IMR-90 (cell line): ENCODE measurements around the gene HSBP1L1. TPM values are rescaled to one million over a fixed set of nuclear protein-coding genes. Genes with fewer than 3 reads are reported as not detected.

Experiments used
- ATAC-seq: fragments of 200-7000 bp; cut with Tn5 transposase; 2 replicates; pipeline ENCODE4 v1.9.1; 2020; ENCODE audit warnings: low read depth, mild to moderate bottlenecking, moderate library complexity
- BruUV-seq: library from RNA; stranded (reverse); fragments of 400-500 nt; replicated peaks from 2 replicates; lab custom pipeline; 2021; lab: Mats Ljungman, UMichigan
- CTCF ChIA-PET: fragments of 300-600 bp; formaldehyde crosslinking; extraction: SDS; loops from one replicate; lab custom pipeline; 2021; ENCODE audit warnings: antibody characterized with exemption; lab: Yijun Ruan, JAX
- POLR2A ChIA-PET: fragments of 300-600 bp; sonication (Branson Sonifier 250); formaldehyde crosslinking; loops from one replicate; lab custom pipeline; 2022; ENCODE audit warnings: antibody characterized with exemption; ENCODE audit not compliant: unreplicated experiment; lab: Charles Lee
- DNase-seq: peaks from one replicate; pipeline ENCODE4 v3.0.0; 2013
- H2AFZ ChIP-seq: replicated peaks from 2 replicates; pipeline ENCODE3; 2013; ENCODE audit warnings: low read length, mild to moderate bottlenecking; ENCODE audit not compliant: poor library complexity
- H2AK5ac ChIP-seq: 2 replicates; pipeline ENCODE4 v1.6.1; 2013; ENCODE audit warnings: low read depth, low read length, inconsistent platforms
- H2AK9ac ChIP-seq: replicated peaks from 2 replicates; pipeline ENCODE3; 2013; ENCODE audit warnings: mild to moderate bottlenecking, low read depth, low read length, moderate library complexity; ENCODE audit not compliant: poor library complexity
- H2BK120ac ChIP-seq: 2 replicates; pipeline ENCODE4 v1.6.1; 2013; ENCODE audit warnings: low read depth, low read length, inconsistent platforms
- H2BK15ac ChIP-seq: 3 replicates; pipeline ENCODE4 v1.6.1; 2013; ENCODE audit warnings: low read depth, low read length, inconsistent platforms
- H2BK20ac ChIP-seq: 2 replicates; pipeline ENCODE4 v1.6.1; 2013; ENCODE audit warnings: low read depth, mild to moderate bottlenecking, inconsistent platforms, low read length, moderate library complexity
- H2BK5ac ChIP-seq: 2 replicates; pipeline ENCODE4 v1.6.1; 2013; ENCODE audit warnings: mild to moderate bottlenecking, low read depth, low read length, inconsistent platforms; ENCODE audit not compliant: poor library complexity, severe bottlenecking
- H3K14ac ChIP-seq: replicated peaks from 2 replicates; pipeline ENCODE4 v1.6.1; 2013; ENCODE audit warnings: low read depth, low read length, inconsistent platforms
- H3K18ac ChIP-seq: 2 replicates; pipeline ENCODE4 v1.6.1; 2013; ENCODE audit warnings: low read depth, low read length, control low read depth
- H3K23ac ChIP-seq: 2 replicates; pipeline ENCODE4 v1.6.1; 2013; ENCODE audit warnings: low read depth, low read length, inconsistent platforms
- H3K27ac ChIP-seq: 2 replicates; pipeline ENCODE4 v1.5.1; 2013; ENCODE audit warnings: mild to moderate bottlenecking, control low read depth, low read length; ENCODE audit not compliant: insufficient read depth
- H3K27me3 ChIP-seq: 2 replicates; pipeline ENCODE4 v1.6.1; 2013; ENCODE audit warnings: low read length; ENCODE audit not compliant: control insufficient read depth, insufficient read depth
- H3K36me3 ChIP-seq: 2 replicates; pipeline ENCODE4 v1.6.1; 2013; ENCODE audit warnings: low read length, mixed read lengths; ENCODE audit not compliant: control insufficient read depth, insufficient read depth
- H3K4ac ChIP-seq: 2 replicates; pipeline ENCODE4 v1.6.1; 2013; ENCODE audit warnings: low read depth, low read length, inconsistent platforms
- H3K4me1 ChIP-seq: 2 replicates; pipeline ENCODE4 v1.6.1; 2013; ENCODE audit warnings: low read length, mixed read lengths; ENCODE audit not compliant: control insufficient read depth, insufficient read depth
- H3K4me2 ChIP-seq: 2 replicates; pipeline ENCODE4 v1.6.1; 2013; ENCODE audit warnings: low read depth, mild to moderate bottlenecking, control low read depth, low read length, moderate library complexity
- H3K4me3 ChIP-seq: 2 replicates; pipeline ENCODE4 v1.5.1; 2013; ENCODE audit warnings: low read depth, mild to moderate bottlenecking, control low read depth, low read length, moderate library complexity; ENCODE audit not compliant: insufficient read depth
- H3K56ac ChIP-seq: 2 replicates; pipeline ENCODE4 v1.6.1; 2013; ENCODE audit warnings: low read length, inconsistent platforms; ENCODE audit not compliant: insufficient read depth; ENCODE audit errors: extremely low read depth
- H3K79me1 ChIP-seq, 2 experiments: 2 replicates each; pipeline ENCODE4 v1.6.1; 2013; ENCODE audit warnings: low read length in 2 of 2, inconsistent platforms in 1 of 2, low read depth in 1 of 2
- H3K9ac ChIP-seq: 2 replicates; pipeline ENCODE4 v1.6.1; 2013; ENCODE audit warnings: low read depth, low read length, control low read depth
- H3K9me1 ChIP-seq: 2 replicates; pipeline ENCODE4 v1.6.1; 2013; ENCODE audit warnings: low read length, inconsistent platforms; ENCODE audit not compliant: insufficient read depth
- H3K9me3 ChIP-seq: 2 replicates; pipeline ENCODE4 v1.6.1; 2013; ENCODE audit warnings: low read length; ENCODE audit not compliant: control insufficient read depth, insufficient read depth
- H4K20me1 ChIP-seq: 2 replicates; pipeline ENCODE4 v1.6.1; 2013; ENCODE audit warnings: low read length, inconsistent platforms; ENCODE audit not compliant: insufficient read depth
- H4K5ac ChIP-seq: 2 replicates; pipeline ENCODE4 v1.6.1; 2013; ENCODE audit warnings: mild to moderate bottlenecking, low read depth, low read length, control low read depth
- H4K8ac ChIP-seq, 2 experiments: 2 replicates each; pipeline ENCODE4 v1.6.1; 2013; ENCODE audit warnings: low read depth in 2 of 2, low read length in 2 of 2, control low read depth in 1 of 2, inconsistent platforms in 1 of 2
- H4K91ac ChIP-seq: 2 replicates; pipeline ENCODE4 v1.6.1; 2013; ENCODE audit warnings: low read depth, low read length, inconsistent platforms; ENCODE audit not compliant: insufficient read depth
- BHLHE40 ChIP-seq: fragments of 150-350 bp; IDR thresholded peaks from 2 replicates; pipeline ENCODE4 v1.6.1; 2016; ENCODE audit warnings: mild to moderate bottlenecking, low read depth, low read length
- CEBPB ChIP-seq: IDR thresholded peaks from 2 replicates; pipeline ENCODE4 v1.6.1; 2012; ENCODE audit warnings: low read depth, low read length, improper control_type of control experiment
- CHD1 ChIP-seq: IDR thresholded peaks from 2 replicates; pipeline ENCODE4 v1.6.1; 2012; ENCODE audit warnings: low read depth, low read length, improper control_type of control experiment
- ELK1 ChIP-seq: fragments of 150-350 bp; IDR thresholded peaks from 2 replicates; pipeline ENCODE4 v1.6.1; 2016; ENCODE audit warnings: low read depth, mild to moderate bottlenecking, low read length, moderate library complexity, borderline replicate concordance
- FOS ChIP-seq: fragments of 150-350 bp; IDR thresholded peaks from 2 replicates; pipeline ENCODE4 v1.6.1; 2016; ENCODE audit warnings: low read depth, low read length
- MAFK ChIP-seq: IDR thresholded peaks from 2 replicates; pipeline ENCODE4 v1.6.1; 2012; ENCODE audit warnings: low read depth, low read length, improper control_type of control experiment
- MAZ ChIP-seq: IDR thresholded peaks from 2 replicates; pipeline ENCODE4 v1.6.1; 2012; ENCODE audit warnings: low read depth, mild to moderate bottlenecking, low read length, improper control_type of control experiment, moderate library complexity, borderline replicate concordance
- MXI1 ChIP-seq: IDR thresholded peaks from 2 replicates; pipeline ENCODE4 v1.6.1; 2012; ENCODE audit warnings: low read depth, mild to moderate bottlenecking, low read length, moderate library complexity, borderline replicate concordance
- NFE2L2 ChIP-seq: fragments of 150-350 bp; IDR thresholded peaks from 2 replicates; pipeline ENCODE4 v1.6.1; 2016; ENCODE audit warnings: low read depth, mild to moderate bottlenecking, low read length
- POLR2A ChIP-seq: IDR thresholded peaks from 2 replicates; pipeline ENCODE4 v1.6.1; 2012; ENCODE audit warnings: mild to moderate bottlenecking, low read depth, low read length
- RAD21 ChIP-seq: IDR thresholded peaks from 2 replicates; pipeline ENCODE4 v1.6.1; 2012; ENCODE audit warnings: low read length, improper control_type of control experiment
- RCOR1 ChIP-seq: IDR thresholded peaks from 2 replicates; pipeline ENCODE4 v1.6.1; 2012; ENCODE audit warnings: mild to moderate bottlenecking, low read length, improper control_type of control experiment; ENCODE audit not compliant: insufficient replicate concordance
- RFX5 ChIP-seq: IDR thresholded peaks from 2 replicates; pipeline ENCODE4 v1.8.0; 2012; ENCODE audit warnings: low read depth, mild to moderate bottlenecking, low read length, moderate library complexity
- SMC3 ChIP-seq: fragments of 150-350 bp; IDR thresholded peaks from 2 replicates; pipeline ENCODE4 v1.6.1; 2016; ENCODE audit warnings: low read depth, mild to moderate bottlenecking, antibody characterized with exemption, low read length, moderate library complexity
- WGBS, 2 experiments: methylation state at CpG; one replicate each; pipeline versions ENCODE4 v1.1.5 to v1.1.7; 2013; ENCODE audit warnings: missing lambda C conversion rate in 2 of 2; ENCODE audit not compliant: insufficient read length in 1 of 2; ENCODE audit errors: extremely low coverage in 2 of 2; 5-methylcytosine and 5-hydroxymethylcytosine counted together
- dilution Hi-C: fragments of 300-500 bp; cut with HindIII; formaldehyde crosslinking; loops from one replicate; pipeline ENCODE4 v1.14.3; 2018; ENCODE audit warnings: low sequenced_read_pairs; ENCODE audit not compliant: unreplicated experiment
- in situ Hi-C: fragments of 300-500 bp; cut with MboI; formaldehyde crosslinking; loops from 3 replicates; pipeline ENCODE4 v1.14.3; 2019; ENCODE audit warnings: low sequenced_read_pairs, inconsistent platforms, mixed read lengths
- intact Hi-C: fragments of 100-400 bp; cut with micrococcal nuclease; formaldehyde crosslinking; loops from 2 replicates; pipeline ENCODE4 v1.10.0; 2022
- polyA plus RNA-seq, 3 experiments: library from polyadenylated mRNA; depleted of rRNA; stranded (reverse); fragments of >200 nt; gene quantifications; 2 replicates each; pipeline ENCODE4 v1.2.3, GENCODE V29; 2012; ENCODE audit warnings: low replicate concordance in 1 of 3
- total RNA-seq: library from RNA; depleted of rRNA; stranded (reverse); fragments of >200 nt; gene quantifications from 2 replicates; pipeline ENCODE4 v1.2.3, GENCODE V29; 2012
- TF ChIP-seq, protein P1 (sequence below): fragments of 150-350 bp; IDR thresholded peaks from 2 replicates; pipeline ENCODE4 v1.6.1; 2017; ENCODE audit warnings: mild to moderate bottlenecking, antibody characterized with exemption, low read length, low read depth
- TF ChIP-seq, protein P2 (sequence below): conservative IDR thresholded peaks from 2 replicates; pipeline ENCODE4 v1.5.1; 2012; ENCODE audit warnings: mild to moderate bottlenecking, low read depth, low read length, improper control_type of control experiment

Gene HSBP1L1
- total and polyA plus RNA-seq, 2 of the 4 experiments (the other 2 are of a cell fraction), result 8.6 to 18.0 TPM

DNA sequence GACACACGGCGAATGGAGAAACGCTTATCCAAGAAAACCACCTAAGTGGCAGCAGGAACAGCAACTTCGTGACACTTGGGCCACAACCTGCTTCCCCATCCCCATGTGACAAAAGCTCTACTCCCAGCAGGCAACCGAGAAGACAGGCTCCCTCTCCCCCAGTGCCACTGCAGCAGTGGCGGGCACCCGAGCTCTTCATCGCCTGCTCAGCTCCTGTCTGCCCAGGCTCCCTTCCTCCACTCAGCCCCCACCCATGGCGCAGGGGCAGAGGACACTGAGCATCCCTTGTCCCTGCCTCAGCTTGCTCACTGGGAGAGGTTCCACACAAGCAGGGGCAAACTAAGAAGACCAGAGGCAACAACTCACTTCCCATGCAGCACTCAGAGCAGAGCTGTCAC, 35.9 kb upstream of the HSBP1L1 start:
- no peaks in the 10 kb centered on the region for H3K4me1 ChIP-seq
- intact Hi-C loops, result no loop called here
- H3K23ac ChIP-seq, result no peak overlapping the region
- H2BK20ac ChIP-seq, result no peak overlapping the region
- POLR2A ChIA-PET, result no interaction called here
- H3K36me3 ChIP-seq, result peaks cover 30% of the 10 kb centered on the region
- ATAC-seq (no peak), DNase-seq (no peak)
- H3K27ac ChIP-seq, result no peak overlapping the region
- H2AK9ac ChIP-seq, result no peak overlapping the region
- no peak overlapping the region for H3K4me3 ChIP-seq
- H4K8ac ChIP-seq, result no peak overlapping the region
- H2BK120ac ChIP-seq, result no peak overlapping the region
- dilution Hi-C loops, result no loop called here
- TF ChIP-seq CEBPB (no peak), NFE2L2 (no peak), RCOR1 (no peak), ELK1 (no peak), POLR2A (no peak), MAZ (no peak), RFX5 (no peak), MXI1 (no peak), CHD1 (no peak), BHLHE40 (no peak), RAD21 (no peak), SMC3 (no peak), MAFK (no peak), FOS (no peak)
- TF ChIP-seq, protein P1, sequence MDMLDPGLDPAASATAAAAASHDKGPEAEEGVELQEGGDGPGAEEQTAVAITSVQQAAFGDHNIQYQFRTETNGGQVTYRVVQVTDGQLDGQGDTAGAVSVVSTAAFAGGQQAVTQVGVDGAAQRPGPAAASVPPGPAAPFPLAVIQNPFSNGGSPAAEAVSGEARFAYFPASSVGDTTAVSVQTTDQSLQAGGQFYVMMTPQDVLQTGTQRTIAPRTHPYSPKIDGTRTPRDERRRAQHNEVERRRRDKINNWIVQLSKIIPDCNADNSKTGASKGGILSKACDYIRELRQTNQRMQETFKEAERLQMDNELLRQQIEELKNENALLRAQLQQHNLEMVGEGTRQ, result no peak
- TF ChIP-seq, protein P2, sequence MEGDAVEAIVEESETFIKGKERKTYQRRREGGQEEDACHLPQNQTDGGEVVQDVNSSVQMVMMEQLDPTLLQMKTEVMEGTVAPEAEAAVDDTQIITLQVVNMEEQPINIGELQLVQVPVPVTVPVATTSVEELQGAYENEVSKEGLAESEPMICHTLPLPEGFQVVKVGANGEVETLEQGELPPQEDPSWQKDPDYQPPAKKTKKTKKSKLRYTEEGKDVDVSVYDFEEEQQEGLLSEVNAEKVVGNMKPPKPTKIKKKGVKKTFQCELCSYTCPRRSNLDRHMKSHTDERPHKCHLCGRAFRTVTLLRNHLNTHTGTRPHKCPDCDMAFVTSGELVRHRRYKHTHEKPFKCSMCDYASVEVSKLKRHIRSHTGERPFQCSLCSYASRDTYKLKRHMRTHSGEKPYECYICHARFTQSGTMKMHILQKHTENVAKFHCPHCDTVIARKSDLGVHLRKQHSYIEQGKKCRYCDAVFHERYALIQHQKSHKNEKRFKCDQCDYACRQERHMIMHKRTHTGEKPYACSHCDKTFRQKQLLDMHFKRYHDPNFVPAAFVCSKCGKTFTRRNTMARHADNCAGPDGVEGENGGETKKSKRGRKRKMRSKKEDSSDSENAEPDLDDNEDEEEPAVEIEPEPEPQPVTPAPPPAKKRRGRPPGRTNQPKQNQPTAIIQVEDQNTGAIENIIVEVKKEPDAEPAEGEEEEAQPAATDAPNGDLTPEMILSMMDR, result no peak
- H3K9ac ChIP-seq, result no peak overlapping the region
- H2BK15ac ChIP-seq, result no peak overlapping the region
- H2AK5ac ChIP-seq, result no peak overlapping the region
- in situ Hi-C loops, result no loop called here
- no peak overlapping the region for H3K14ac ChIP-seq
- WGBS, 2 experiments, result 100% methylated on average over 2 of the region's 9 CpGs; no CpG with 5 or more reads in 1 of the 2 experiments
- no peak overlapping the region for H2BK5ac ChIP-seq
- no peak overlapping the region for H3K18ac ChIP-seq
- H3K4ac ChIP-seq, result no peak overlapping the region
- no TSS peak for BruUV-seq
- no peak overlapping the region for H2AFZ ChIP-seq
- no peaks in the 10 kb centered on the region for H3K27me3 ChIP-seq
- CTCF ChIA-PET, result no interaction called here
- H4K20me1 ChIP-seq, result peaks cover 13% of the 10 kb centered on the region
- peaks cover 17% of the 10 kb centered on the region for H3K9me3 ChIP-seq
- H3K4me2 ChIP-seq, result no peak overlapping the region
- H4K91ac ChIP-seq, result no peak overlapping the region
- H3K79me1 ChIP-seq, result peaks cover 22 to 44% of the 10 kb centered on the region in 2 experiments; a peak in 3 of 4 replicates
- no peak overlapping the region for H4K5ac ChIP-seq
- no peaks in the 10 kb centered on the region for H3K9me1 ChIP-seq
- H3K56ac ChIP-seq, result no peak overlapping the region
